Measurements from ENCODE around the gene TCP11L2.
A peak's percentile ranks its signal among the peaks of the same experiment; 100 is the strongest.

The TCP11L2 gene

GRCh38 chr12:106332536-106332935 lies 30.0 kb downstream of the TCP11L2 start:
- H3K4me1 ChIP-seq (ENCODE audit: insufficient read depth, low read length), result peaks cover 10% of the 10 kb centered on the region
- H3K9me3 ChIP-seq (ENCODE audit: control insufficient read depth, insufficient read depth, low read length), result no peaks in the 10 kb centered on the region
- H3K36me3 ChIP-seq (ENCODE audit: insufficient read depth, low read length), result no peaks in the 10 kb centered on the region
- no peak overlapping the region for H3K9ac ChIP-seq (ENCODE audit: low read depth, low read length)

GRCh38 chr12:106333010-106333409 lies 30.5 kb downstream of the TCP11L2 start:
- Histone ChIP-seq H3K36me3 (ENCODE audit: insufficient read depth, low read length) (no peaks in the 10 kb centered on the region), H3K9me3 (ENCODE audit: control insufficient read depth, insufficient read depth, low read length) (no peaks in the 10 kb centered on the region), H3K4me1 (ENCODE audit: insufficient read depth, low read length) (peaks cover 10% of the 10 kb centered on the region), H3K9ac (ENCODE audit: low read depth, low read length) (no peak overlapping the region)

GRCh38 chr12:106333756-106334155 lies 31.2 kb downstream of the TCP11L2 start:
- no peaks in the 10 kb centered on the region for H3K9me3 ChIP-seq (ENCODE audit: control insufficient read depth, insufficient read depth, low read length)
- peaks cover 10% of the 10 kb centered on the region for H3K4me1 ChIP-seq (ENCODE audit: insufficient read depth, low read length)
- no peak overlapping the region for H3K9ac ChIP-seq (ENCODE audit: low read depth, low read length)
- H3K36me3 ChIP-seq (ENCODE audit: insufficient read depth, low read length), result no peaks in the 10 kb centered on the region

- Histone ChIP-seq H3K9ac (ENCODE audit: low read depth, low read length) (no peak overlapping the region), H3K4me1 (ENCODE audit: insufficient read depth, low read length) (no peaks in the 10 kb centered on the region), H3K36me3 (ENCODE audit: insufficient read depth, low read length) (no peaks in the 10 kb centered on the region), H3K9me3 (ENCODE audit: control insufficient read depth, insufficient read depth, low read length) (no peaks in the 10 kb centered on the region)
These were observed 38.7 kb downstream of the TCP11L2 start for GRCh38 chr12:106341086-106341877.

GRCh38 chr12:106342397-106343213 lies 40.1 kb downstream of the TCP11L2 start:
- Histone ChIP-seq H3K4me1 (ENCODE audit: insufficient read depth, low read length) (no peaks in the 10 kb centered on the region), H3K36me3 (ENCODE audit: insufficient read depth, low read length) (no peaks in the 10 kb centered on the region), H3K9ac (ENCODE audit: low read depth, low read length) (no peak overlapping the region), H3K9me3 (ENCODE audit: control insufficient read depth, insufficient read depth, low read length) (no peaks in the 10 kb centered on the region)

- Histone ChIP-seq H3K9me3 (ENCODE audit: control insufficient read depth, insufficient read depth, low read length) (no peaks in the 10 kb centered on the region), H3K9ac (ENCODE audit: low read depth, low read length) (no peak overlapping the region), H3K4me1 (ENCODE audit: insufficient read depth, low read length) (no peaks in the 10 kb centered on the region), H3K36me3 (ENCODE audit: insufficient read depth, low read length) (no peaks in the 10 kb centered on the region)
These were observed 40.6 kb downstream of the TCP11L2 start for GRCh38 chr12:106343214-106343528.

- Histone ChIP-seq H3K36me3 (ENCODE audit: insufficient read depth, low read length) (no peaks in the 10 kb centered on the region), H3K9me3 (ENCODE audit: control insufficient read depth, insufficient read depth, low read length) (no peaks in the 10 kb centered on the region), H3K9ac (ENCODE audit: low read depth, low read length) (no peak overlapping the region), H3K4me1 (ENCODE audit: insufficient read depth, low read length) (no peaks in the 10 kb centered on the region)
These were observed 41.6 kb downstream of the TCP11L2 start for GRCh38 chr12:106344131-106344530.

- Histone ChIP-seq H3K9ac (ENCODE audit: low read depth, low read length) (no peak overlapping the region), H3K36me3 (ENCODE audit: insufficient read depth, low read length) (no peaks in the 10 kb centered on the region), H3K4me1 (ENCODE audit: insufficient read depth, low read length) (no peaks in the 10 kb centered on the region), H3K9me3 (ENCODE audit: control insufficient read depth, insufficient read depth, low read length) (no peaks in the 10 kb centered on the region)
These were observed 43.2 kb downstream of the TCP11L2 start for GRCh38 chr12:106345746-106346145.

GRCh38 chr12:106348411-106348810 lies 45.9 kb downstream of the TCP11L2 start:
- Histone ChIP-seq H3K4me1 (ENCODE audit: insufficient read depth, low read length) (no peaks in the 10 kb centered on the region), H3K9ac (ENCODE audit: low read depth, low read length) (no peak overlapping the region), H3K9me3 (ENCODE audit: control insufficient read depth, insufficient read depth, low read length) (no peaks in the 10 kb centered on the region), H3K36me3 (ENCODE audit: insufficient read depth, low read length) (no peaks in the 10 kb centered on the region)

GRCh38 chr12:106353175-106353574 lies 50.6 kb downstream of the TCP11L2 start:
- no peaks in the 10 kb centered on the region for H3K9me3 ChIP-seq (ENCODE audit: control insufficient read depth, insufficient read depth, low read length)
- no peak overlapping the region for H3K9ac ChIP-seq (ENCODE audit: low read depth, low read length)
- H3K36me3 ChIP-seq (ENCODE audit: insufficient read depth, low read length), result no peaks in the 10 kb centered on the region
- H3K4me1 ChIP-seq (ENCODE audit: insufficient read depth, low read length), result no peaks in the 10 kb centered on the region

- H3K4me1 ChIP-seq (ENCODE audit: insufficient read depth, low read length), result no peaks in the 10 kb centered on the region
- H3K36me3 ChIP-seq (ENCODE audit: insufficient read depth, low read length), result no peaks in the 10 kb centered on the region
- H3K9ac ChIP-seq (ENCODE audit: low read depth, low read length), result peak within 1 kb of the TSS; percentile 73
- no peaks in the 10 kb centered on the region for H3K9me3 ChIP-seq (ENCODE audit: control insufficient read depth, insufficient read depth, low read length)
These were observed 55.2 kb downstream of the TCP11L2 start, which contains the start of gene POLR3B for GRCh38 chr12:106357549-106358395. Gene POLR3B, plus strand, starts transcription at chr12:106357748. Its CDS starts 132 bp downstream, at chr12:106357880.

GRCh38 chr12:106358396-106359241 lies 56.1 kb downstream of the TCP11L2 start:
- Histone ChIP-seq H3K36me3 (ENCODE audit: insufficient read depth, low read length) (no peaks in the 10 kb centered on the region), H3K4me1 (ENCODE audit: insufficient read depth, low read length) (no peaks in the 10 kb centered on the region), H3K9me3 (ENCODE audit: control insufficient read depth, insufficient read depth, low read length) (no peaks in the 10 kb centered on the region), H3K9ac (ENCODE audit: low read depth, low read length) (peak overlapping the region; percentile 73)

GRCh38 chr12:106359646-106360399 lies 57.3 kb downstream of the TCP11L2 start:
- Histone ChIP-seq H3K4me1 (ENCODE audit: insufficient read depth, low read length) (no peaks in the 10 kb centered on the region), H3K9ac (ENCODE audit: low read depth, low read length) (no peak overlapping the region), H3K9me3 (ENCODE audit: control insufficient read depth, insufficient read depth, low read length) (no peaks in the 10 kb centered on the region), H3K36me3 (ENCODE audit: insufficient read depth, low read length) (no peaks in the 10 kb centered on the region)
